ENCODE data around the gene NHEJ1.
A peak's percentile ranks its signal among the peaks of the same experiment; 100 is the strongest.

NHEJ1 gene

DNA sequence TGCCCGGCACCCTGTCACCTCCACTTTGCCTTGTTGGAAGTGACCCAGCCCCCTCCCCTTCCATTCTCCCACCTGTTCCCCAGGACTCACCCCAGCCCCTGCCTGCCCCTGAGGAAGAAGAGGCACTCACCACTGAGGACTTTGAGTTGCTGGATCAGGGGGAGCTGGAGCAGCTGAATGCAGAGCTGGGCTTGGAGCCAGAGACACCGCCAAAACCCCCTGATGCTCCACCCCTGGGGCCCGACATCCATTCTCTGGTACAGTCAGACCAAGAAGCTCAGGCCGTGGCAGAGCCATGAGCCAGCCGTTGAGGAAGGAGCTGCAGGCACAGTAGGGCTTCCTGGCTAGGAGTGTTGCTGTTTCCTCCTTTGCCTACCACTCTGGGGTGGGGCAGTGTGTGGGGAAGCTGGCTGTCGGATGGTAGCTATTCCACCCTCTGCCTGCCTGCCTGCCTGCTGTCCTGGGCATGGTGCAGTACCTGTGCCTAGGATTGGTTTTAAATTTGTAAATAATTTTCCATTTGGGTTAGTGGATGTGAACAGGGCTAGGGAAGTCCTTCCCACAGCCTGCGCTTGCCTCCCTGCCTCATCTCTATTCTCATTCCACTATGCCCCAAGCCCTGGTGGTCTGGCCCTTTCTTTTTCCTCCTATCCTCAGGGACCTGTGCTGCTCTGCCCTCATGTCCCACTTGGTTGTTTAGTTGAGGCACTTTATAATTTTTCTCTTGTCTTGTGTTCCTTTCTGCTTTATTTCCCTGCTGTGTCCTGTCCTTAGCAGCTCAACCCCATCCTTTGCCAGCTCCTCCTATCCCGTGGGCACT lies 21.9 kb upstream of the NHEJ1 start:
- DNase-seq (ENCODE audit: low read depth in 2 of 2): no peak

DNA sequence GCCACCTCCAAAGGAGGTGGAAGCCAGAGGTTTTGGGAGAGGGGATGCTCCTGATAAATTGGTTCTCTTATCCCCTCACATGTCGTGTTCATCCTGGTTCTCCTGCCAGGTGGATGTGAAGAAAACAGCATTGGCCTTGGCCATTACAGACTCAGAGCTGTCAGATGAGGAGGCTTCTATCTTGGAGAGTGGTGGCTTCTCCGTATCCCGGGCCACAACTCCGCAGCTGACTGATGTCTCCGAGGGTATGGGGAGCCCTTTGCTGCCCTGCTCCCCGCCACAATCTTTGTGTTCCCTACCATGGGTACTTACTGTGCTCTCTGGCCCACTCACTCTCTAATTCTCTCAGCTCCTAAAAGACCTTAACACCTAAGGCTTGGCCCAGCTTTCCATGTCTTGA lies 20.9 kb upstream of the NHEJ1 start:
- DNase-seq (ENCODE audit: low read depth in 2 of 2): no peak

DNA sequence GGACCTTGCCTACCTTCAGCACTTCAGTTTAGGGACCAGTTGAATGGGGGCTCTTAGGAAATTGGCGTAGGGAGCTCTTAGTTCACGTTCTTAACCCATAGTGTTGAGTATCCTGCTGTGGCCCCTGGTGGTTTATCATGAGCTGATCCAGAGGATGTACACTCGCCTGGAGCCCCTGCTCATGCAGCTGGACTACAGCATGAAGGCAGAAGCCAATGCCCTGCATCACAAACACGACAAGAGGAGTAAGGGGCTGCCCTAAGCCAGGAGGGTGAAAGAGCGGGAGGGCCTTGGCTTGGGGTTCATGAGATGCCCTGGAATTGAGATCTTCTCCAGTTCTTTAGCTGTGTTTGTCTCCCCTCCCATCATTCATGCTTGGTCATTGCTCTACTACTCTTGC lies 20.3 kb upstream of the NHEJ1 start:
- DNase-seq (ENCODE audit: low read depth in 2 of 2): no peak

DNA sequence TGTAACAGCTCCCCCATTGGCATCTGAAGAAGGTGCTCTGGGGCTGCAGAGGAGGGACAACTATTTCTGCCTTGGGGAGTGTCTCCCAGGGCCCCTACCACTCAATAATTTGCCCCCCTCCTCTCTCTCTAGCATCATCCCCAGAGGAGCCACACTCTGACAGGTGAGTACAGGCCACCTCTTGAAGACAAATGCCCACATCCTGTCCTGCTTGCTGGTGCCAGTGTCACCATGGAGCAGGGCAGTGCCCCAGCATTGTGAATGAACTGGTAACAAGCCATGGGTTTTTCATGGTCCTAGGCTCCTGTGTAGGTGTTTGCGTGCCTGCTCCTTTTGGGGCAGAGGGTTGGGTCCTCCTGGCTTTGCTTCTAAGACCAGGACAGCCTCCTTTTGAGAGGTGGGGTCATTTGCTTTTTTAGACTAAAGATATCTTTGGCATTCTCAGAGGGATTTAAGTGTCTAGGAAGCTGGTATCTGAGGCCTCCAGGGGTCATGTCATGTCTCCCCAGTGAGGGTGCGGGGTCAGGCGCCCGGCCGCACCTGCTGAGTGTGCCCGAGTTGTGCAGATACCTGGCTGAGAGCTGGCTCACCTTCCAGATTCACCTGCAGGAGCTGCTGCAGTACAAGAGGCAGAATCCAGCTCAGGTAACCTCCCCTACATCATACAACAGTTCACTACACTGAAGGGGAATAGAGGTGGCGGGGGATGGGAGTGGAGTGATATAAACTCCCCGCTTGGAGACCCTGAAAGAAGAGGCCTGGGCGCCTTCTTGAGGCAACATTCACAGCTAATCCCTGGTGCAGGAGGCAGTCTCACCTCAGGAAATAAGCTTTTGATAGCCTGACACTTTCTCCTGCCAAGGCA lies 19.2 kb upstream of the NHEJ1 start:
- DNase-seq (ENCODE audit: low read depth in 2 of 2): no peak

DNA sequence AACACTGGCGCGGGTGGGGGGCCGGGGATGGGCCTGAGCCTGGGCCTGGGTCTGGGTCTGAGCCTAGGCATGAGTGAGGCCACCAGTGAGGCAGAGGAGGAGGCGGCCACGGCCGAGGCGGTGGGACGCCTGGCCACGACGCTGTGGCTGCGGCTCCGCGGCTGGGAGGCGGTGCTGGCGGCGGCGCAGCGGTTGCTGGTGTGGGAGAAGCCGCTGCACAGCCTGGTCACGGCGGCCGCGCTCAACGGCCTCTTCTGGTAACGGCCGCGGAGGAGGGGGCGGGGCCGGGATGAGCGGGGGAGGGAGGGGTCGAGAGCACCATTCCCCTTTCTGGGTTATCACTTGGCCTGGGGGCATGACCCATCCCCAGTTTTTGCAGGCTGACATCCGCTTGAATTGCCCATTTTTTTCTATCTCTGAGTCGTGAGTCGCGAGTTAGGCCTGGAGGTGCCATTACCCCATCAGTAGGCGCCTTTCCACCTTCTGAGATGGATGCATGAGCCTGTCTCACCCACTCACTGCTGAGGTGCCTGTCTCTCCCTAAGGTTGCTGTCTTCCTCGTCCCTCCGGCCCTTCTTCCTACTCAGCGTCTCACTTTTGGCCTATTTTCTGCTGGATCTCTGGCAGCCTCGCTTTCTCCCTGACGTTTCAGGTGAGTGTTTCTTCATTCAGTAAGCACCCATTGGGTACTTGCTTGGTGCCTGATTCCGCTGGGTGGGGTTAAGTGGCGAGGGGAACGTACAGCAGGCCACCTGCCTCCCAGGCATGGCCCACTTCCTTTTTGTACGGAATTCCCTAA lies 18.0 kb upstream of the NHEJ1 start:
- no peak for DNase-seq (ENCODE audit: low read depth in 2 of 2)

DNA sequence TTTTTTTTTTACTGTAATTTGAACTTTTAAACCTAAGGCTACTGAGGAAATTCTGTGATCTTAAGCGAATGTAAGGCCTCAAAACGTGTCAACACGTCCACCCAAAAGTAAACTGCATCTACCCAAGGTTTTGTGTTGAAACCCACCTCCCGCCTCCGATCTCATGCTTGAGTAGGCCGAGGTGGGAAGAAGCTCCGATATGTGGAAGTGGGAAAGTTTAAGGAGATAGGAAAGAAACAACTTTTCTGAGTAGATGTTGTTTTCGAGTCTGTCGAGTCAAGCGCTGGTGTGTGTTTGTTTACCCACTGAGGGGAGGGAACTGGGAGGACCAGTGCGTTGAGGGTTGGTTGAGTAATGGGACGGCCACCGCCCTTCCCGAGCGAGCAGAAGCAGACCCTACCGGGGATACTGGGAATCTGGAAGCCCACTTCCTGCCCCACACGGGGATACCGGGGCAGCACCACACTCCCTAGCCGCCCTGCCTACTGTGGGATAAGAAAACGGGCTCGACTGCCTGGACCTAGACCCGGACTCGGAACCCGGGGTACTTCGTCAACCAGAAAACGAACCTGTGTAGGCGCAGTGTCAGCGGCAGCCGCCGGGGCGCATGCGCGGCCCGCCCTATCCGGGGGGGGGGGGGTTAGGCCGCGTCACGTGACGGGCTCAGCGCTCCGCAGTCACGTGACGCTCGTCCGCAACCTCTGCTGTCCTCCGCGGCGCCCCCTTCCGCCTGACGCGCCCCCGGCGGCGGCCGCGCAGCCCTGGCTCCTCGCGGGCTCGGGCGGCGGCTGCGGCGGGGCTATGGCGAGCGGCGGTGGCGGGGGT lies 17.1 kb upstream of the NHEJ1 start, which contains the start of gene RETREG2:
TSS of gene RETREG2 (plus strand) at position 724 of the 825 bp plus-strand sequence. CDS start at position 802, 78 bp downstream.
- peak; percentile 57 to 68 for DNase-seq (ENCODE audit: low read depth in 2 of 2)

DNA sequence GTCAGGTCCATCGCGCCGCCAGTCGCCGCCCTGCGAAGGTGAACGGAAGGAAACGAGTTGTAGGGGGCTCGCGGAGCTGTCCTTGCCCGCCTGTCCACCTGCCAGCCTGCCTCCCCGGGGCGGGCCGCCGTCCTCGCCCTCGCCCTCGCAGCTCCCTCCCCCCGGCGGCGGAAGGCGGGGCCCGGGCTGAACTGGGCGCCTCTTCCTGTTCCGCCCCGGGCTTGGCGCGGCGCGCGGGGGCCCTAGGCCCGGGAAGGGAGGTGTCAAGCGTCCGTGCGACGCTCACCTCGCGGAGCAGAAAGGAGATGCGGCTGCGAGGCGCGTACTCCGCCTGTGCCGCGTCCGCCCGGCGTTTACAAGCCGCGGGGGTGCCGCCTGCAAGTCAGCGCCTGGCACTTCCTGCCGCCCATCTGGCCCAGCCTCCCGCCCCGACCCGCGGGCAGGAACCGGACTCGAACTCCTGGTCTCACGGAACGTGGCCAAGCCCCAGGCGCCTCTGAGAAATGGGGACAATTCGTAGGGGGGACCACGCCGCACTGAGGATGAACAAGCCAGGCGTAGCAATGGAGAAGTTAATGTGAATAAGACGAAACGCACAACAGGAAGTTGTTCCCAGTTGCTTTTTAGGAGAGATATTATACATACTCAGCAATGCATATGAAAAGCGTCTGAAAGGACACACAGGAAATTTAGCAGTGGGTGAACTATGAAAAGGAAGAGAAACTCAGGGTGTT lies 16.4 kb upstream of the NHEJ1 start, which contains the start of gene CNPPD1:
TSS of gene CNPPD1 (minus strand) at position 108 of the 734 bp plus-strand sequence. CDS start at position 11, 97 bp downstream.
- peak; percentile 44 to 45 for DNase-seq (ENCODE audit: low read depth in 2 of 2)

DNA sequence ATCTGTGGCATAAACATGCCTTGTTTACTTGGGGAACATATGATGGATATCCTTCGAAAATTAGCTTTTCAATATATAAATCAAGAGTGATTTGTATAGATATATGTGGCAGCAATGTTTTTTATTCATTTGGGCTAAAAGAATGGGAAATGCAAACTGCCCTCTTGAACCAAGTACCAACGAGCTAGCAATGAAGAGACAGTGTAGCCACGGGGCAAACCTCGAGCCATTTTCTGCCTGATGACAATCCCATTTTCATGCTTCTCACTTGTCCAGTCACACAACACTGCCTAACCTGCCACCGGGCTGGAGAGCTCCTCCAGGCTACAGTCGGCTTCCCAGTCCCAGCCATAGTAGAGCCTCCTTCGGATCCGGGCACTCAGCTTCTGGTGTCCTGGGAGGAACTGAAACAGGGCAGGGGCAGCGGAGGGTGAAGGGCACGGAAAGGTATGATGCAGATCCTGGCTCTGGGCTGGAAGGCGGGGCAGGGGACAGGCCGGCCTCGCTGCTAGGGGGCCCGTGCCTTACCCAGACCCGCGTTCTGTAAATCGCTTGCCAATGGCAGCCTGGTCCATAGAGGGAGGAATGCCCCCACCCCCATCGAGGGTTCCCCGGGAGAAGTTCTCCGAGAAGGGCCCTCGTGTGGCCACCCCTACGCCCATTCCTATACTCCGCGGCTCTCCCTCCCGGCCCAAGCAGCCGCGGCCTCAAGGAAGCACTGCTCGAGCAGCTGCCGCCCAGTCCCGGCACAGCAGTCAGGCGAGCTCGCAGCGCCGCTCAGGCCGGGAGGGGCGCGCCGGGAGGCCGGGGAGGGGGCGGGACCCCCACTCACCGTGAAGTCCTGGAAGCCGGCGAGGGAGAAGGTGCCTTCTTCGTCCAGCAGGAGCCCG lies 15.6 kb upstream of the NHEJ1 start:
- no peak for DNase-seq (ENCODE audit: low read depth in 2 of 2)

DNA sequence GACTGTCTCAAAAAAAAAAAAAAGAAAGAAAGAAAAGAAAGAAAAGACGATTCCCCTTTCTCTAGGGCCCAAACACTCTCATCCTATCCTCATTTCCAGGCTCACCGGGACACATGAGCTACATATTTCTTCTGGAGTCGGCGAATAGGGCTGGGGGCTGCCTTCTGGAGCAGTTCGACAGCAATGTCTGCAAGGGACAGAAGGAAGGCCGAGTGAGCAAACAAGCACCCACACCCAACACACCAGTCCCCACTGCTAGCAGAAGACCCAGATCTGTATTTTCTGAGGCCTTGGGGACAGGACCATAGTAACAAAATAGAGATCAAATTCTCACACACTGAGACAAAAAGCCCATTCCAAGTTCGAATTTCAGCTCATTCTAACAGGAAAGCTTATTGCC lies 14.9 kb upstream of the NHEJ1 start:
- DNase-seq (ENCODE audit: low read depth in 2 of 2): no peak

DNA sequence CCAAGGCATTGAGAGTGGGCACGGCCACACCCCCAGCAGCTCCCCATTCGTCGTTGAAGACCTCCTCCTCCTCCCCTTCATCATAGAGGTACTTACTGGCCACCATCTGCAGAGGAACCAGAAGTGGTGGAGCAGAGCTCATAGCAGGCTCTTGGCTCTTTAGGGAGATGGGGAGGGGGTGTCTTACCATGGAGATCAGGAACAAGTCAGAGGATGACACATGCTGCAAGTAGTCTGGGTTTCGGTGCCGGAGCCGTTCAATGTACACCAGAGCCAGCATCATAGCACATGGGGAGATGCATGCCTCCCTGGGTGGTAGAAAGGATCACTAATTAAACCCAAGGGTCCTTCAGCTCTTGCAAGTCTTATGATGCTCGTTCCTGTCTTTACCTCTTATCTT lies 14.2 kb upstream of the NHEJ1 start:
- no peak for DNase-seq (ENCODE audit: low read depth in 2 of 2)

DNA sequence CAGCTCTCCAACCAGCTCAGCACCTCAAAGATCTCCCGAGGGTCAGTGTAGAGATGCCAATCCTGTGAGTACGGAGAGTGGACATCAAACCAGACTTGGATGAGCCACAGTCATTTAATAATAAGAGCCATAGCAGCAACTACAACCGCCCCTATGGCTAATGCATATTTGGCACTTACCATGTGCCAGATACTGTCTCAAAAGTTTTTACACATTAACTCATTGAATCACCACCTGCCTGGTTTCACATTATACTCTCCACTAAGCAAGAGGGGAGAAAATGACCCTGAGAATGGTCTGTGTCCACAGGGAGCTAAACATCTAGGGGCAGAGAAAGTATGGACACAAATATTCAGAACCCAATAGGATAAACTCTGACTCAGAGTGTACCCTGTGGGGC lies 13.5 kb upstream of the NHEJ1 start:
- DNase-seq (ENCODE audit: low read depth in 2 of 2): no peak

DNA sequence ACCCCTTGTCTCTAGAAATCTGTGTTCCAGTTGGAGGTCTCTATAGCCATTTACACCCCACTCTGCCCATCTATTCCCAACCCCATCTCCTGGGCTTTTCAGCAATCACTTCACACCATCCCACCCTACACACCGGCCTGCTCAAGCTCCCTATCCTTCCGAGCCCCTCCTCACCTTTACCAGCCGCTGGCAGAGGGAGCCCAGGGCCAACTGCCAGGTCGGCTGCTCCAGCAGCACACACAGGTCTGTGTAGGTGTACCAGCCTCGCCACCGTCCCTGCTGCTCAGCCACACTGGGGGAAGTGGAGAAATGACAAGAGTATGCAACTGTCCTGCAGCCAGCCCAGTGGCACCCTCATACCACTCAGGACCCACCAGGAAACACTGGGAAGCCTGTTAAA lies 12.6 kb upstream of the NHEJ1 start:
- DNase-seq (ENCODE audit: low read depth in 2 of 2): no peak

DNA sequence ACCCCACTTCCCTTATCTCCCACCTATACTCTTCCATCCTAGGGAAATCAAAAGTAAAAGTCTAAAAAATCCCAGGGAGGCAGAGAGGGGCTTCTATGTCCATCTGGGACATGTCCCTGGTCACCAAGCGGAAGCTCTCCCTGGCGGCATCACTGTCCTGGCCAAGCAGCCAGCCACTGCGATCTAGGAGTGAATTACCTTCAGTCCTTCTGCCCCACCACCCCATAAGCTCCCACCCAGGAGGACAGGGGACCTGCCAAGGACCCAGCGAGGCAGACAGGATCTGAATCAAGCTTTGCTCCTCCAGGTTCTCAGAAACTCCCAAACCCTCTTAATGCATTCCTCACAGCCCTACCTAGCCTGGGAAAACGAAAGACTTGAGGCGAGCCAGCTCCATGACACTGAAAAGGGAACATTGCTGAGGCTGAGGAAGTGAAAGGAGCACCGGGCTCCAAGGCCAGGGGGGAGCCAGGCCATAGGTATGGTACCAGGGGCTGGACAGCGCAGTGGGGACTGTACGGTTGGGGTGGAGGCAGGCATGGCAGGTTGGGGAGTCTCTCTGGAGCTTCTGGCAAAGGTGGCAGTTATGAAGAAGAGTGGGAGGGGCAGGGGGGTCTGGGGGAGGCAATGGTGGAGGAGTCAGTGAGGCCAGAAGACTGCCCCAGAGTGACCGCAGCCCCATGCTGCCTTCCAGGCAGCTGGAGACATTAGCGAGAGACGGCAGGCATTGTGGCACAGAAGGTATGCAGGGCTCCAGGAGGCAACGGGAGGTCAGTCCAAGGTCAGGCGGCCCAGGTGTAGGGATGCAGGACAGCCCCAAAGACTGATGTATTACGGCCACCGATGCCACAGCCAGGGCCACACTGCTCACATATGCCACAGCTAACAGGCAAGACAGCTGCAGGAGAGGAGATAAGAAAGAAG lies 11.9 kb upstream of the NHEJ1 start:
- no peak for DNase-seq (ENCODE audit: low read depth in 2 of 2)

DNA sequence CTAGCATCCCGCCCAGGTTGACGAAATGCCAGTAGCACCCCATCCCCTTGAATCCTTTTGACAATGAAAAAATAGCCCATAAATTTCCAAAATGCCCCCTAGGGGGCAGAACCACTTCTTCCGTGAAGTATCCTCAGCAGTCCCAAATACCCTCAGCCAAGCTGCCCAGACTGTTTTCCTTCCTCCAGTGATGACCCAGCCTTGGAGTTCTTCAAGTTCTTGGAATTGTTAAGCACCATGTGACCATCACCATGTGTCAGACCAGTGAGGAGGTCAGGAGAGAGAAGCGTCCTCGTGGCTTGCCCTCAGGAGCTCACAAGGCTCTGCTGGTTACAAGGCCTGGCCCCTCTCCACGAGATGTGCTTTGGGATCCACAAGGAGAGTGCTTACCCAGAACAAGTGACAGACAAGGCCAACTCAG lies 10.6 kb upstream of the NHEJ1 start:
- DNase-seq (ENCODE audit: low read depth in 2 of 2): peak; percentile 24 to 34

DNA sequence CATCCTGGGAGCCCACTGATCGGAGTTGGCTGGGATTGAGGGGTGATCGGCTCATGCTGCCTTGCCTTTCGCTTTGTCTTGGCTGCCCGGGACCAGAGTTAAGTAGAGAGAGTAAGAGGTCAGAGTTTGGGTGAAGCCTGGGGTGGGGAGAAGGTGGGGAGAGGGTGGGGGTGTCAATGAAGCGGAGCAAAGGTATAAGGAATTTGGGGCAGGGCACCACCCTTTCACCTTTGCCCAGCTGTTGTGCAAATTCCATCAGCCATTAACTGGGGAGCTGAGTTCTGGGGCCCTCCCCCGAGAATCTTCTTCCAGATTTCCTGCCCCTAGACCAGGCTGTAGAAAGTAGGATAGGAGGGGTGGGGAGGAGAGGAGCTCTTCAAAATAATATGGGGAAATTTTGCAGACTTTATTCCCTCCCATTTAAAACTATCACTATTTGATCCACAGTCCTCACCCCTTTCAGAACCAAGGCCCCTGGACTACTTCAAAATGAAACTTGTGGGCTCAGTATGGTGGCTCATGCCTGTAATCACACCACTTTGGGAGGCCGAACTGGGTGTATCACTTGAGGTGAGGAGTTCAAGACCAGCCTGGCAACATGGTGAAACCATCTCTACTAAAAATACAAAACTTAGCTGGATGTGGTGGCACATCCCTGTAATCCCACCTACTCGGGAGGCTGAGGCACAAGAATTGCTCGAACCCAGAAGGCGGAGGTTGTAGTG lies 9.5 kb upstream of the NHEJ1 start, which contains the start of gene SLC23A3:
TSS of gene SLC23A3 (minus strand) at position 100 of the 725 bp plus-strand sequence. CDS start at position 55, 45 bp downstream.
- DNase-seq (ENCODE audit: low read depth in 2 of 2): no peak

DNA sequence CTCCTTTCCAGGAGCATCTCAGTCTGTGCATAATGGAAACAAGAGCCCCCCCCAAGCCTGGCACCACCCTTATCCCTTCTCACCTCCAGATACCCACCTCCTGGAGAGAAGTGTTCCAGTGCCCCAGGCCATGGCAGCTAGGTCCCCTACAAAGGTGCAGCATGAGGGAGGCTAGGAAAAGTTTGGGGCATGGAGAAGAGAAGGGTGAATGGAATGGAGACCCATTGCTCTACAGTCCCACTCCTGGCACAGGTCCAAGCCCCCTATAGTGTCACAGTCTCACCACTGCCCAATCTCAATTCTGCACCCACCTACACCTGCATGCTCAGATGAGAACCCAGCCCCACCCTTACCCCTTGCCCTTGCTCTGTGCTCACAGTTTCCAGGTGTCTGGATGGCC lies 8.3 kb upstream of the NHEJ1 start:
- no peak for DNase-seq (ENCODE audit: low read depth in 2 of 2)

DNA sequence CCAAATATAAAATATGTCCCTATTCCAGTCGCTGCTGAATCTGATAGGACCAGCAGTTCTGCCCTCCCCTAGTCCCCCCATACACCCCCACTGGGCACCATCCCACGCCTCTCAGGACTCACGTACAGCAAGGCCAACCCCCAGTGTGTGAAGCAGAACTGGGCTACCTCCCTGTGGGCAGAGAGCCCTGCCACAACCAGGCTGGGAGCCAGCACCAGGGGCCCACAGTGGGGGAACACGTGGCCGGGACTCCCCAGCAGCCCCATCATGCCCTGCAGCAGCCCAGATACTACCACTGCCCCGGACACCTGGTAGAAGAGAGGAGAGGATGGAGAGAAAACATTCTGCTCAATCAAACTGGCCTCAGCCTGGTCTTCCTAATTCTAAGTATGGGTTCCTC lies 7.9 kb upstream of the NHEJ1 start:
- no peak for DNase-seq (ENCODE audit: low read depth in 2 of 2)

All from fibroblast of skin of left quadriceps (primary cell).